Right lobe of liver (tissue), 6 donors: ENCODE measurements around the gene GMIP. TPM values are rescaled to one million over a fixed set of nuclear protein-coding genes. Genes with fewer than 3 reads are reported as not detected.
A peak's percentile ranks its signal among the peaks of the same experiment; 100 is the strongest.

Experiments used
- ATAC-seq, 4 donors: fragments of 200-7000 bp; cut with Tn5 transposase; one replicate each; pipeline ENCODE4 v1.9.1; 2020; ENCODE audit warnings: mild to moderate bottlenecking in 4 of 4, moderate library complexity in 4 of 4
- DNase-seq, 3 donors: peaks; one replicate each; pipeline ENCODE4 v3.0.0-alpha.2; 2020
- H3K27ac ChIP-seq, 3 donors: fragments of 200-600 bp; one replicate each; pipeline ENCODE4 v1.8.0; 2022
- H3K27me3 ChIP-seq, 2 donors: fragments of 200-600 bp; one replicate each; pipeline ENCODE4 v1.8.0; 2022
- H3K36me3 ChIP-seq, 4 donors: fragments of 200-600 bp; sonication (generic) in 1 of 4; one replicate each; pipeline versions ENCODE4 v1.5.1 to v1.8.0; 2017 to 2022; ENCODE audit warnings: control low read depth in 1 of 4
- H3K4me1 ChIP-seq, 4 donors: fragments of 200-600 bp; sonication (generic) in 1 of 4; one replicate each; pipeline versions ENCODE4 v1.5.1 to v1.8.0; 2017 to 2022; ENCODE audit warnings: control low read depth in 1 of 4
- H3K4me3 ChIP-seq, 3 donors: fragments of 200-600 bp; one replicate each; pipeline ENCODE4 v1.8.0; 2022
- H3K9me3 ChIP-seq, 4 donors: fragments of 200-600 bp; sonication (generic) in 1 of 4; one replicate each; pipeline versions ENCODE4 v1.5.1 to v1.8.0; 2017 to 2022; ENCODE audit warnings: control low read depth in 1 of 4
- POLR2A ChIP-seq: fragments of 450-650 bp; IDR thresholded peaks from one replicate; pipeline ENCODE4 v1.6.1; 2017; ENCODE audit warnings: antibody characterized with exemption, mild to moderate bottlenecking
- WGBS: methylation state at CpG from one replicate; pipeline ENCODE4 v1.1.6; 2018; ENCODE audit warnings: low coverage, low lambda C conversion rate; ENCODE audit not compliant: insufficient coverage; ENCODE audit errors: missing lambda C conversion rate; 5-methylcytosine and 5-hydroxymethylcytosine counted together
- intact Hi-C, 2 donors: fragments of 100-400 bp; cut with DNase I; formaldehyde crosslinking; loops; one replicate each; pipeline versions ENCODE4 v1.11.2 to v1.14.1; 2022
- total RNA-seq, 6 experiments: library from RNA; depleted of rRNA in 2 of 6; stranded (reverse); fragments of >200 nt in 2 of 6; fragmentation: NEBNext Ultra II Directional in 3 of 6; extraction: Animal tissue kit (Norgen Biotek cat#: 25700) in 3 of 6; gene quantifications; one replicate each; pipeline versions ENCODE4 v1.1.0 to v1.2.4, GENCODE V29; 2016 to 2023
- TF ChIP-seq, protein P1 (sequence below), 4 donors: fragments of 200-600 bp in 3 of 4; fragments of 450-650 bp in 1 of 4; IDR thresholded peaks; one replicate each; pipeline versions ENCODE4 v1.5.1 to v1.8.0; 2016 to 2022; ENCODE audit warnings: antibody characterized with exemption in 4 of 4, mild to moderate bottlenecking in 2 of 4
- donor health status: DM: no; HTN: yes; CAD: no.
- donor health status: DM: no; HTN: no; CAD: no.
- donor health status: DM: no; HTN: no; CAD: no.
- donor health status: DM: no; HTN: yes; CAD: no.
- donor health status: DM: no; HTN: yes; CAD: no.

Gene GMIP
- total RNA-seq, 6 experiments from 2014 or later, result 3.5 to 8.0 (median 4.4) TPM

DNA sequence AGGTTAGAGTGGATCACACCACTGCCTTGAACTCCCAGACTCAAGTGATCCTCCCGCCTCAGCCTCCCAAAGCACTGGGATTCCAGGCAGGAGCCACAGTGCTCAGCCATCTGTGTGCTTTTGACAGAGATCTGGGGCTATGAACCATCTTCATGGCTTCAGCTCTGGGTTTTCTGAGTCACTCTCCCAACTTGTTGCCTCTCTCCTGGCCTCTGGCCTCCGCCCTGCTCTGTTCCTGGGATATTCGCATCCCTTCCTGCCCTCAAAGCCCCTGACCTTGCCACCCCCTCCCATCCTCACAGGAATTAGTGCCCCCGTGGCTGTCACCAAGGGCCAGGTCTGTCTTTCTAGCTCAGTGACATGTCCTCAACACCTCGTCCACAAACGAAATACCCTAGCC, 5.7 kb upstream of the GMIP start:
- Histone ChIP-seq H3K4me1 (no peaks in the 10 kb centered on the region), H3K9me3 (no peaks in the 10 kb centered on the region), H3K27me3 (no peaks in the 10 kb centered on the region), H3K4me3 (no peak overlapping the region), H3K27ac (no peak overlapping the region), H3K36me3 (peaks cover 0 to 74% (median 29%) of the 10 kb centered on the region in 4 donors)
- TF ChIP-seq, protein P1, sequence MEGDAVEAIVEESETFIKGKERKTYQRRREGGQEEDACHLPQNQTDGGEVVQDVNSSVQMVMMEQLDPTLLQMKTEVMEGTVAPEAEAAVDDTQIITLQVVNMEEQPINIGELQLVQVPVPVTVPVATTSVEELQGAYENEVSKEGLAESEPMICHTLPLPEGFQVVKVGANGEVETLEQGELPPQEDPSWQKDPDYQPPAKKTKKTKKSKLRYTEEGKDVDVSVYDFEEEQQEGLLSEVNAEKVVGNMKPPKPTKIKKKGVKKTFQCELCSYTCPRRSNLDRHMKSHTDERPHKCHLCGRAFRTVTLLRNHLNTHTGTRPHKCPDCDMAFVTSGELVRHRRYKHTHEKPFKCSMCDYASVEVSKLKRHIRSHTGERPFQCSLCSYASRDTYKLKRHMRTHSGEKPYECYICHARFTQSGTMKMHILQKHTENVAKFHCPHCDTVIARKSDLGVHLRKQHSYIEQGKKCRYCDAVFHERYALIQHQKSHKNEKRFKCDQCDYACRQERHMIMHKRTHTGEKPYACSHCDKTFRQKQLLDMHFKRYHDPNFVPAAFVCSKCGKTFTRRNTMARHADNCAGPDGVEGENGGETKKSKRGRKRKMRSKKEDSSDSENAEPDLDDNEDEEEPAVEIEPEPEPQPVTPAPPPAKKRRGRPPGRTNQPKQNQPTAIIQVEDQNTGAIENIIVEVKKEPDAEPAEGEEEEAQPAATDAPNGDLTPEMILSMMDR (IDR thresholded peaks at IDR 0.05), result no peak
- no peak for TF ChIP-seq POLR2A
- DNase-seq, result no peak
- intact Hi-C loops, result loop anchor here (5.0 kb wide), 1 partner anchor 117 kb away; no protein-coding TSS in a partner anchor
- 76% methylated on average over 3 of the region's 6 CpGs for WGBS
- no peak for ATAC-seq

DNA sequence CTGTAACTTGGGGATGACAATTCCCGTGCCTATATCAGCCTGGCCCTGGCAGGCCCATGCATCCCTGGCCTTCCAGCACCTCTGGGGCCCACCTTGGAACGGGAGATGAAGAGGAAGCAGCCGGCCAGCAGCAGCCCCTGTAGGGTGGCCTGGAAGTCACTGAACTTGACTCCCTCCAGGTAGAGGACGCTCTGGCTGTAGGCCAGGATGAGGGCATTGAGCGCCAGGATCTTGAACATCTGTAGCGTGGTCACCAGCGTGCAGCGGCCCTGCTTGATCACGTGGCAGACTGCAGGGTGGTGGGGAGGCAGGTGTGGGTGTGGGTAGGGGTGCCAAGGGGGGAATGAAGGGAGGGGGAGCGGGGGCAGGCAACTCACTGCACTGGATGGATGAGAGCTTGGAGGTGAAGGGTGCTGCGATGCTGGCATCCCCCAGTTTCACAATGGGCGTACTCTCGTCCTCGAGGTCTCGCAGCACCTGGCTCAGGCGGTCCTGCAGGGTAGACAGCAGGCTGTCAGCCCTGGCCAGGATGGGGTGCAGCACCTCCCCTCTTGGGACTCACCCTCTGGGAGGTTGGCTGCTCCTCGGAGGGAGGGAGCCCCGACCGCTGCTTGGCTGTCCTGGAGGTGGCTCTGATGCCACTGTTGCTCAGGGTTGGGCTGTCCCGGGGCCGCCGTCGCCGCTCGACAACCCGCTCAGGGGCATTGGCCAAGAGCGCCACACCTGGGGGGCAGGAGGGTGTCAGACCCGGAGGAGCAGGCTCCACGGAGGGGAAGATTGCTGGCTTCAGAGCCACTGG, 3.8 kb upstream of the GMIP start:
- Histone ChIP-seq H3K27ac (no peak overlapping the region), H3K9me3 (no peaks in the 10 kb centered on the region), H3K4me1 (no peaks in the 10 kb centered on the region), H3K36me3 (peaks cover 0 to 55% (median 16%) of the 10 kb centered on the region in 4 donors), H3K4me3 (no peak overlapping the region), H3K27me3 (no peaks in the 10 kb centered on the region)
- ATAC-seq (no peak), DNase-seq (no peak)
- no peak for TF ChIP-seq POLR2A
- TF ChIP-seq, protein P1 (IDR thresholded peaks at IDR 0.05), result no peak
- intact Hi-C loops, result loop anchor here (5.0 kb wide), 1 partner anchor 115 kb away; no protein-coding TSS in a partner anchor
- whole genome bisulfite sequencing, result 85% methylated on average over 5 of the region's 29 CpGs

DNA sequence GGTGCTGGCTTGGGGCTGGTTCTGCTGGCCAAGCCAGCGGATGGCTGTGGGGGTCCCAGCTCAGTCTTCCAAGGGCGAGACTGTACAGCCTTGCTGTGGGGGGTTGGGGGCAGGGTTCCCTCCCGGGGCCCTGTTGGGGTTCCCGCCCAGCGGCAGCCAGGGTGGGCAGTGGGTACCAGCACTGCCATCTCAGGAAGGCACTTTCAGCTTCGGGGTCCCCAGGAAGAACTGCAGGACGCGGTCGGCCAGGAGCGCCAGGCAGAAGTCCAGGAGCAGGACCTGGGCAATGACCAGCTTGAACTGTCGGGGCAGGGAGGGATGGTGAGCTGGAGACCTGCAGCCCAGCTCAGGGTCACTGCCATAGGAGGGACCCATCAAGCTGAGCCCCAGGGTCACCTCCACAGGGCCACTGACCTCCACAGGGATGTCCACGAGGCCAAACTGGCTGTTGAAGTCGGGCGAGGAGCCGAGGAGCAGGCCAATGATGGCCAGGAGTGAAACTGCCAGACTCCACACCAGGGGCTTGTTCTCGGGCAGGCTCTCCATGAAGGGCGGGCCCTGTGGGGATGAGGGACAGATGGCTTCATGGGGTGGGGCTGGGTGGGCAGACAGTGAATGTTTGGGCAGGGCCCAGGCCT, 1.9 kb upstream of the GMIP start:
- intact Hi-C loops, result loop anchor here (5.0 kb wide), 1 partner anchor 113 kb away; no protein-coding TSS in a partner anchor
- peaks cover 0 to 37% (median 12%) of the 10 kb centered on the region in 4 donors for H3K36me3 ChIP-seq

DNA sequence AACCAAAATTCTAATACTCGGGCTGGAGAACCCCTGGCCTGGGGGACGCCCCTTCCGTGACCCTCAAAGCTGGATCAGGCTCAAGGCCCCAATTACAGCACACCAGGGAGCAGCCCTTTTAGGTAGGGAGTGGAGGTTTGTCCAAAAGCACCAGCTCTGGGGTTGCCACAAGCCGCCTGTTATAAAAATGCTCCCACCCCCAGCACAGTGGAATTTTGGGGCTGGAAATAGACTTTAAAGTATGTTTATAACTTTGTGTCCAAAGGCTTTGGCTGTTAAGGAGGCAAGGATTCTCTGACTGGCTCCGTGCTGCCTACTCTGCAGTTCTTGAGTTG, 564 bp upstream of the GMIP start:
- Histone ChIP-seq H3K27me3 (no peaks in the 10 kb centered on the region), H3K4me3 (peak overlapping the region in 2 of 3 donors; percentile 64 to 66), H3K36me3 (peaks cover 0 to 36% (median 12%) of the 10 kb centered on the region in 4 donors), H3K9me3 (no peaks in the 10 kb centered on the region), H3K27ac (peak overlapping the region in 1 of 3 donors; percentile 67), H3K4me1 (no peaks in the 10 kb centered on the region)
- no peak for TF ChIP-seq POLR2A
- TF ChIP-seq, protein P1 (IDR thresholded peaks at IDR 0.05), result peak in 1 of 4 donors; percentile 2
- ATAC-seq (no peak), DNase-seq (no peak)
- intact Hi-C loops, result no loop called here
- 69% methylated on average over 2 of the region's 5 CpGs for WGBS

More for the DNA sequence above, 1.9 kb upstream of the GMIP start:
- H3K27ac ChIP-seq, result no peak overlapping the region
- no peaks in the 10 kb centered on the region for H3K9me3 ChIP-seq
- ATAC-seq, result no peak
- WGBS, result 83% methylated on average over 1 of the region's 17 CpGs
- no peaks in the 10 kb centered on the region for H3K27me3 ChIP-seq
- no peaks in the 10 kb centered on the region for H3K4me1 ChIP-seq
- no peak for DNase-seq
- H3K4me3 ChIP-seq, result no peak overlapping the region
- TF ChIP-seq, protein P1 (IDR thresholded peaks at IDR 0.05), result no peak
- no peak for TF ChIP-seq POLR2A
